ENCODE results near the gene C1orf94. TPM values are rescaled to one million over a fixed set of nuclear protein-coding genes. Genes with fewer than 3 reads are reported as not detected.

The C1orf94 gene
- total RNA-seq, 1 donor from 2014 or later = not detected

- Mint-ChIP-seq H3K4me1 (ENCODE audit: unreplicated experiment) (peaks cover 16% of the 10 kb centered on the region), H3K27ac (ENCODE audit: unreplicated experiment) (no peak overlapping the region), H3K4me3 (ENCODE audit: unreplicated experiment) (peak overlapping the region; percentile 63), H3K36me3 (ENCODE audit: unreplicated experiment) (no peaks in the 10 kb centered on the region), H3K9me3 (ENCODE audit: unreplicated experiment) (no peaks in the 10 kb centered on the region), H3K27me3 (ENCODE audit: unreplicated experiment) (peaks cover 50% of the 10 kb centered on the region)
- TF ChIP-seq CTCF (IDR thresholded peaks at IDR 0.05) = no peak
- DNase-seq (ENCODE audit: extremely low spot score, unreplicated experiment) = no peak
These were observed 12.6 kb upstream of the C1orf94 start for GRCh38 chr1:34163792-34164731.

GRCh38 chr1:34164771-34165391, 11.8 kb upstream of the C1orf94 start, which contains the start of gene CSMD2:
TSS of gene CSMD2 (minus strand) at chr1:34165230. CDS start at chr1:34165097, 133 bp downstream.
- Mint-ChIP-seq H3K36me3 (ENCODE audit: unreplicated experiment) (no peaks in the 10 kb centered on the region), H3K4me1 (ENCODE audit: unreplicated experiment) (peaks cover 16% of the 10 kb centered on the region), H3K27me3 (ENCODE audit: unreplicated experiment) (peaks cover 50% of the 10 kb centered on the region), H3K27ac (ENCODE audit: unreplicated experiment) (no peak within 1 kb of the TSS), H3K9me3 (ENCODE audit: unreplicated experiment) (no peaks in the 10 kb centered on the region), H3K4me3 (ENCODE audit: unreplicated experiment) (peak within 1 kb of the TSS; percentile 54)
- no peak for DNase-seq (ENCODE audit: extremely low spot score, unreplicated experiment)
- TF ChIP-seq CTCF (IDR thresholded peaks at IDR 0.05) = no peak

- H3K9me3 Mint-ChIP-seq (ENCODE audit: unreplicated experiment) = no peaks in the 10 kb centered on the region
- H3K27ac Mint-ChIP-seq (ENCODE audit: unreplicated experiment) = no peak overlapping the region
- H3K36me3 Mint-ChIP-seq (ENCODE audit: unreplicated experiment) = no peaks in the 10 kb centered on the region
- no peak for DNase-seq (ENCODE audit: extremely low spot score, unreplicated experiment)
- peaks cover 55% of the 10 kb centered on the region for H3K27me3 Mint-ChIP-seq (ENCODE audit: unreplicated experiment)
- TF ChIP-seq CTCF (IDR thresholded peaks at IDR 0.05) = no peak
- peaks cover 16% of the 10 kb centered on the region for H3K4me1 Mint-ChIP-seq (ENCODE audit: unreplicated experiment)
- peak overlapping the region; percentile 54 for H3K4me3 Mint-ChIP-seq (ENCODE audit: unreplicated experiment)
These were observed 11.2 kb upstream of the C1orf94 start for GRCh38 chr1:34165422-34165921.

- TF ChIP-seq CTCF (IDR thresholded peaks at IDR 0.05) = no peak
- H3K36me3 Mint-ChIP-seq (ENCODE audit: unreplicated experiment) = no peaks in the 10 kb centered on the region
- DNase-seq (ENCODE audit: extremely low spot score, unreplicated experiment) = no peak
- no peak overlapping the region for H3K4me3 Mint-ChIP-seq (ENCODE audit: unreplicated experiment)
- no peak overlapping the region for H3K27ac Mint-ChIP-seq (ENCODE audit: unreplicated experiment)
- peaks cover 50% of the 10 kb centered on the region for H3K27me3 Mint-ChIP-seq (ENCODE audit: unreplicated experiment)
- H3K4me1 Mint-ChIP-seq (ENCODE audit: unreplicated experiment) = peaks cover 16% of the 10 kb centered on the region
- H3K9me3 Mint-ChIP-seq (ENCODE audit: unreplicated experiment) = no peaks in the 10 kb centered on the region
These were observed 10.5 kb upstream of the C1orf94 start for GRCh38 chr1:34166191-34166624.

Measured in osteocyte (in vitro differentiated cells).